ENCODE data around the gene MED4.

Gene MED4

GRCh38 chr13:48050550-48050949, 44.4 kb downstream of the MED4 start:
- no peak overlapping the region for H3K9ac ChIP-seq (ENCODE audit: low read length)
- H3K9me3 ChIP-seq (ENCODE audit: control insufficient read depth, low read length) = no peaks in the 10 kb centered on the region
- H3K36me3 ChIP-seq (ENCODE audit: control insufficient read depth, insufficient read depth, low read length) = no peaks in the 10 kb centered on the region
- no peaks in the 10 kb centered on the region for H3K27me3 ChIP-seq (ENCODE audit: control insufficient read depth, insufficient read depth, low read length)
- no peak overlapping the region for H3K4me3 ChIP-seq (ENCODE audit: low read length)
- no peaks in the 10 kb centered on the region for H3K4me1 ChIP-seq (ENCODE audit: control insufficient read depth, insufficient read depth, low read length)

- no peaks in the 10 kb centered on the region for H3K36me3 ChIP-seq (ENCODE audit: control insufficient read depth, insufficient read depth, low read length)
- H3K9me3 ChIP-seq (ENCODE audit: control insufficient read depth, low read length) = no peaks in the 10 kb centered on the region
- no peaks in the 10 kb centered on the region for H3K27me3 ChIP-seq (ENCODE audit: control insufficient read depth, insufficient read depth, low read length)
- H3K9ac ChIP-seq (ENCODE audit: low read length) = no peak overlapping the region
- H3K4me1 ChIP-seq (ENCODE audit: control insufficient read depth, insufficient read depth, low read length) = no peaks in the 10 kb centered on the region
- no peak overlapping the region for H3K4me3 ChIP-seq (ENCODE audit: low read length)
Measured at GRCh38 chr13:48043789-48044503, 51.0 kb downstream of the MED4 start.

- Histone ChIP-seq H3K9ac (ENCODE audit: low read length) (no peak overlapping the region), H3K27me3 (ENCODE audit: control insufficient read depth, insufficient read depth, low read length) (no peaks in the 10 kb centered on the region), H3K4me1 (ENCODE audit: control insufficient read depth, insufficient read depth, low read length) (no peaks in the 10 kb centered on the region), H3K9me3 (ENCODE audit: control insufficient read depth, low read length) (no peaks in the 10 kb centered on the region), H3K36me3 (ENCODE audit: control insufficient read depth, insufficient read depth, low read length) (no peaks in the 10 kb centered on the region), H3K4me3 (ENCODE audit: low read length) (no peak overlapping the region)
Measured at GRCh38 chr13:48042894-48043293, 52.0 kb downstream of the MED4 start.

DNA sequence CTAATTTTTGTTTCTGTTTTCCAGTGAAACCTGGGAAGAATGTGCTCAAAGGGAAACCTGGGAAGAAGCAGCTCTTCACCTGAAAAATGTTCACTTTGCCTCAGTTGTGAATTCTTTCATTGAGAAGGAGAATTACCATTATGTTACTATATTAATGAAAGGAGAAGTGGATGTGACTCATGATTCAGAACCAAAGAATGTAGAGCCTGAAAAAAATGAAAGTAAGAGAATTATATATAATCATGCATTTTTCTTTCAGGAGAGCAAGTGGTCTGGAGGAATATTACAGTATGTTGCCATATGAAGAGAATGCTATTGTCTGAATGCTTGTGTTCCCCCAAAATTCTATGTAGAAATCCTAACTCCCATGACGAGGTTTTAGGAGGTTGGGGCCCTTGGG, 54.0 kb downstream of the MED4 start:
- H3K27me3 ChIP-seq (ENCODE audit: control insufficient read depth, insufficient read depth, low read length) = no peaks in the 10 kb centered on the region
- H3K4me3 ChIP-seq (ENCODE audit: low read length) = no peak overlapping the region
- H3K9me3 ChIP-seq (ENCODE audit: control insufficient read depth, low read length) = no peaks in the 10 kb centered on the region
- no peaks in the 10 kb centered on the region for H3K4me1 ChIP-seq (ENCODE audit: control insufficient read depth, insufficient read depth, low read length)
- no peaks in the 10 kb centered on the region for H3K36me3 ChIP-seq (ENCODE audit: control insufficient read depth, insufficient read depth, low read length)
- H3K9ac ChIP-seq (ENCODE audit: low read length) = no peak overlapping the region

GRCh38 chr13:48040049-48040448, 54.9 kb downstream of the MED4 start:
- Histone ChIP-seq H3K9ac (ENCODE audit: low read length) (no peak overlapping the region), H3K4me1 (ENCODE audit: control insufficient read depth, insufficient read depth, low read length) (no peaks in the 10 kb centered on the region), H3K4me3 (ENCODE audit: low read length) (no peak overlapping the region), H3K36me3 (ENCODE audit: control insufficient read depth, insufficient read depth, low read length) (no peaks in the 10 kb centered on the region), H3K27me3 (ENCODE audit: control insufficient read depth, insufficient read depth, low read length) (no peaks in the 10 kb centered on the region), H3K9me3 (ENCODE audit: control insufficient read depth, low read length) (no peaks in the 10 kb centered on the region)

GRCh38 chr13:48038761-48039160, 56.1 kb downstream of the MED4 start:
- H3K4me1 ChIP-seq (ENCODE audit: control insufficient read depth, insufficient read depth, low read length) = no peaks in the 10 kb centered on the region
- H3K9ac ChIP-seq (ENCODE audit: low read length) = no peak overlapping the region
- H3K36me3 ChIP-seq (ENCODE audit: control insufficient read depth, insufficient read depth, low read length) = no peaks in the 10 kb centered on the region
- H3K27me3 ChIP-seq (ENCODE audit: control insufficient read depth, insufficient read depth, low read length) = no peaks in the 10 kb centered on the region
- H3K4me3 ChIP-seq (ENCODE audit: low read length) = no peak overlapping the region
- no peaks in the 10 kb centered on the region for H3K9me3 ChIP-seq (ENCODE audit: control insufficient read depth, low read length)

DNA sequence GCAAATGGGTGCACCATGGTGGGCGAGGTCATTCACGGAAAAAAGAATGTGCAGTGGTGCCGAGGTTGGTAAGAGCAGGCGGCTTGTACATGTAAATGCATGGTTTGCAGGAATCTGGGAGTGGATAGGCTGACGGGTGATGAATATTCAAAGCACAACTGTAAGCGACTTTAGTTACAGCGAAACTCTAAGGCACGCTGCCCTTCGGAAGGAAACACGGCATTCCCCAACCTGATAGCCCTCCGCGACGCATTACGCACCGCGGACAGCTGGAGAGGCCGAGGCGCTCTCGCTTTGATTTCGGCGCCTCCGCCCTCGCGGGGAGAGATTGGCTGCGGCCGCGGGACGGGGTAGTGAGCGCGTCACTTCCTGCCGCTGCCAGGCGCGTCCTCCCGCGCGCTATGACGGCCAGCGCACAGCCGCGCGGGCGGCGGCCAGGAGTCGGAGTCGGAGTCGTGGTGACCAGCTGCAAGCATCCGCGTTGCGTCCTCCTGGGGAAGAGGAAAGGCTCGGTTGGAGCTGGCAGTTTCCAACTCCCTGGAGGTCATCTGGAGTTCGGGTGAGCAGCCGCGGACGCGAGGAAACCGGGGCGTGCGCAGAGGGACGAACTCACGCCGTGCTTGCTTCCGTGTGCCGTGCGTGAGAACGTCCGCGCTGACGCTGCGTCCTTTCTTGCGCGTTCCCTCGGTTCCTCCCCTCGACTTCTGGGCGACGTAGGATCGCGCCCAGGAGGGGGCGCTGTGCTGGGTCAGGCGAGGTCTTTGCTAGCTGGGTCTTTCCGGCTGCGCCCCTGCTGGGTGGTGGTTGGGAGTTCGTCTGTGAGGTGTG, 57.3 kb downstream of the MED4 start, which contains the start of gene NUDT15:
Gene NUDT15, plus strand, starts transcription at position 381 of the 828 bp plus-strand sequence. Its CDS starts 21 bp downstream, at position 402.
- H3K4me3 ChIP-seq (ENCODE audit: low read length) = peak within 1 kb of the TSS; percentile 70
- no peaks in the 10 kb centered on the region for H3K4me1 ChIP-seq (ENCODE audit: control insufficient read depth, insufficient read depth, low read length)
- H3K9ac ChIP-seq (ENCODE audit: low read length) = peak within 1 kb of the TSS; percentile 74
- H3K27me3 ChIP-seq (ENCODE audit: control insufficient read depth, insufficient read depth, low read length) = no peaks in the 10 kb centered on the region
- H3K9me3 ChIP-seq (ENCODE audit: control insufficient read depth, low read length) = no peaks in the 10 kb centered on the region
- no peaks in the 10 kb centered on the region for H3K36me3 ChIP-seq (ENCODE audit: control insufficient read depth, insufficient read depth, low read length)

GRCh38 chr13:48029859-48030258, 65.0 kb downstream of the MED4 start:
- Histone ChIP-seq H3K9ac (ENCODE audit: low read length) (no peak overlapping the region), H3K36me3 (ENCODE audit: control insufficient read depth, insufficient read depth, low read length) (no peaks in the 10 kb centered on the region), H3K4me1 (ENCODE audit: control insufficient read depth, insufficient read depth, low read length) (no peaks in the 10 kb centered on the region), H3K27me3 (ENCODE audit: control insufficient read depth, insufficient read depth, low read length) (no peaks in the 10 kb centered on the region), H3K9me3 (ENCODE audit: control insufficient read depth, low read length) (no peaks in the 10 kb centered on the region), H3K4me3 (ENCODE audit: low read length) (no peak overlapping the region)

GRCh38 chr13:48028066-48028465, 66.8 kb downstream of the MED4 start:
- H3K36me3 ChIP-seq (ENCODE audit: control insufficient read depth, insufficient read depth, low read length) = no peaks in the 10 kb centered on the region
- no peak overlapping the region for H3K9ac ChIP-seq (ENCODE audit: low read length)
- no peak overlapping the region for H3K4me3 ChIP-seq (ENCODE audit: low read length)
- H3K27me3 ChIP-seq (ENCODE audit: control insufficient read depth, insufficient read depth, low read length) = no peaks in the 10 kb centered on the region
- no peaks in the 10 kb centered on the region for H3K4me1 ChIP-seq (ENCODE audit: control insufficient read depth, insufficient read depth, low read length)
- no peaks in the 10 kb centered on the region for H3K9me3 ChIP-seq (ENCODE audit: control insufficient read depth, low read length)

All from mucosa of stomach (tissue), 1 donor.